Measurements from ENCODE around the gene ITPR2.

ITPR2 gene

DNA sequence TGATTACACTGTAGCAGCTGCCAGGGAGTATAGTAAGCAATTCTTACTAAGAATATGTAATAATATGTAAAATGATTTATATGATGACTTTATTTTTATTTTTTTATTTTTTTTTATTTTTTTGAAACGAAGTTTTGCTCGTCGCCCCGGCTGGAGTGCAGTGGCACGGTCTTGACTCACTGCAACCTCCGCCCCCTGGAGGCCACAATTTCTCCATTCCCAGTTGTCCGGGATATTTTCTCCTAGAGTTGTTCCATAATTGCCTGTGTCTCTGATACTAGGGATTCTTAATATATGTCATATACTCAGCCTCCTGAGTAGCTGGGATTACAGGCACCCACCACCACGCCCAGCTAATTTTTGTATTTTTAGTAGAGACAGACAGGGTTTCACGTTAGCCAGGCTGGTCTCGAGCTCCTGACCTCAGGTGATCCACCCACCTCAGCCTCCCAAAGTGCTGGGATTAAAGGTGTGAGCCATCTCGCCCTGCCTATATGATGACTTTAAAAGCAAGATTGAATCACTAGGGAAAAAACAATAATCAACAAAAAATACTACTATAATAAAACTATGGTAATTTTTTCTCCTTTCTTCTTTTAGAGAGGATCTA, 12.2 kb upstream of the ITPR2 start:
- no peak for TF ChIP-seq SIN3A (IDR thresholded peaks at IDR 0.05; ENCODE audit: borderline replicate concordance, insufficient read depth, low read length)
- TF ChIP-seq TAF1 (IDR thresholded peaks at IDR 0.05; ENCODE audit: borderline replicate concordance, insufficient read depth, low read length) = no peak
- TF ChIP-seq POLR2AphosphoS5 (IDR thresholded peaks at IDR 0.05; ENCODE audit: low read depth, low read length) = no peak
- TF ChIP-seq, protein P1, sequence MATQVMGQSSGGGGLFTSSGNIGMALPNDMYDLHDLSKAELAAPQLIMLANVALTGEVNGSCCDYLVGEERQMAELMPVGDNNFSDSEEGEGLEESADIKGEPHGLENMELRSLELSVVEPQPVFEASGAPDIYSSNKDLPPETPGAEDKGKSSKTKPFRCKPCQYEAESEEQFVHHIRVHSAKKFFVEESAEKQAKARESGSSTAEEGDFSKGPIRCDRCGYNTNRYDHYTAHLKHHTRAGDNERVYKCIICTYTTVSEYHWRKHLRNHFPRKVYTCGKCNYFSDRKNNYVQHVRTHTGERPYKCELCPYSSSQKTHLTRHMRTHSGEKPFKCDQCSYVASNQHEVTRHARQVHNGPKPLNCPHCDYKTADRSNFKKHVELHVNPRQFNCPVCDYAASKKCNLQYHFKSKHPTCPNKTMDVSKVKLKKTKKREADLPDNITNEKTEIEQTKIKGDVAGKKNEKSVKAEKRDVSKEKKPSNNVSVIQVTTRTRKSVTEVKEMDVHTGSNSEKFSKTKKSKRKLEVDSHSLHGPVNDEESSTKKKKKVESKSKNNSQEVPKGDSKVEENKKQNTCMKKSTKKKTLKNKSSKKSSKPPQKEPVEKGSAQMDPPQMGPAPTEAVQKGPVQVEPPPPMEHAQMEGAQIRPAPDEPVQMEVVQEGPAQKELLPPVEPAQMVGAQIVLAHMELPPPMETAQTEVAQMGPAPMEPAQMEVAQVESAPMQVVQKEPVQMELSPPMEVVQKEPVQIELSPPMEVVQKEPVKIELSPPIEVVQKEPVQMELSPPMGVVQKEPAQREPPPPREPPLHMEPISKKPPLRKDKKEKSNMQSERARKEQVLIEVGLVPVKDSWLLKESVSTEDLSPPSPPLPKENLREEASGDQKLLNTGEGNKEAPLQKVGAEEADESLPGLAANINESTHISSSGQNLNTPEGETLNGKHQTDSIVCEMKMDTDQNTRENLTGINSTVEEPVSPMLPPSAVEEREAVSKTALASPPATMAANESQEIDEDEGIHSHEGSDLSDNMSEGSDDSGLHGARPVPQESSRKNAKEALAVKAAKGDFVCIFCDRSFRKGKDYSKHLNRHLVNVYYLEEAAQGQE (IDR thresholded peaks at IDR 0.05; ENCODE audit: insufficient read depth in 1 of 2, low read depth in 2 of 2, low read length in 2 of 2) = no peak
- no peak for TF ChIP-seq FOXP2 (optimal IDR thresholded peaks at IDR 0.05; ENCODE audit: borderline replicate concordance, extremely low read depth, extremely low read length, insufficient read depth)

DNA sequence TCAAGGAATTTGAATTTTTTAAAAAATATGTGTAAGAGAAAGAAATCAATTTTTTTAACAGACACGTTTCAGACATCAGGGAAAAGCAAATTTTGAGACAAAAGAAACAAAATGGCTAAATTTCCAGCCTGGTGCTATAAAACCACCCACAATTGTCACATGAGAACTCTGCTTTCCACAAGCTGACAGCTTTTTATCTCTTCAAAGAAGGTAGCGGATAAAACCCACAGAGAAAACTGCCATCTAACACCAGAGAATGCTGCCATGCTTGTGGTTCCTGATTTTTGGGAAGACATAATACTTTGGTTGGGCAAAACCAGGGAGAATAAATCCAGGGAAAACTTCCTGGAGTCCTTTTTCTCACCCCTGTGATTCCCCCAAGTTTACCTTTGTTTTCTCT, 10.3 kb upstream of the ITPR2 start:
- no peak for TF ChIP-seq POLR2AphosphoS5 (IDR thresholded peaks at IDR 0.05; ENCODE audit: low read depth, low read length)
- TF ChIP-seq SIN3A (IDR thresholded peaks at IDR 0.05; ENCODE audit: borderline replicate concordance, insufficient read depth, low read length) = no peak
- no peak for TF ChIP-seq TAF1 (IDR thresholded peaks at IDR 0.05; ENCODE audit: borderline replicate concordance, insufficient read depth, low read length)
- no peak for TF ChIP-seq FOXP2 (optimal IDR thresholded peaks at IDR 0.05; ENCODE audit: borderline replicate concordance, extremely low read depth, extremely low read length, insufficient read depth)
- TF ChIP-seq, protein P1 (IDR thresholded peaks at IDR 0.05; ENCODE audit: insufficient read depth in 1 of 2, low read depth in 2 of 2, low read length in 2 of 2) = no peak

DNA sequence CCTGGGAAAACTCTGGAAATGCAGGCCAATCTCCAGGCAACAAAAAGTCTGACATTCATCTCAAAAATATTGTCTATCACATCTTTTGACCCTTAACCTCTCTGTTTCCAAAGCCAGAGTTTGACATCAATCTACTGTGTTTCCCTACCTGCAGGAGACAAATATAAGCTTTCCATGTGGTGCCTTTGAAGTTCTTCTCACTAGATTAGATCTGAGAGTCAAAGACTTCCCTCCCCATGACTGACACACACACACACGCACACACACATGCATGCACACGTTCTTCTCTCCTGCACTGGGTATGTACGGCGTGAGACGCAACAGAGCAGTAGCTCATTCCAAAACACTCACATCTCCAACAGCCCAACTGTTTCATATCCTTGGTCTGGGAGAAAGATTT, 8.1 kb upstream of the ITPR2 start:
- no peak for TF ChIP-seq POLR2AphosphoS5 (IDR thresholded peaks at IDR 0.05; ENCODE audit: low read depth, low read length)
- TF ChIP-seq, protein P1 (IDR thresholded peaks at IDR 0.05; ENCODE audit: insufficient read depth in 1 of 2, low read depth in 2 of 2, low read length in 2 of 2) = no peak
- no peak for TF ChIP-seq FOXP2 (optimal IDR thresholded peaks at IDR 0.05; ENCODE audit: borderline replicate concordance, extremely low read depth, extremely low read length, insufficient read depth)
- no peak for TF ChIP-seq SIN3A (IDR thresholded peaks at IDR 0.05; ENCODE audit: borderline replicate concordance, insufficient read depth, low read length)
- no peak for TF ChIP-seq TAF1 (IDR thresholded peaks at IDR 0.05; ENCODE audit: borderline replicate concordance, insufficient read depth, low read length)

DNA sequence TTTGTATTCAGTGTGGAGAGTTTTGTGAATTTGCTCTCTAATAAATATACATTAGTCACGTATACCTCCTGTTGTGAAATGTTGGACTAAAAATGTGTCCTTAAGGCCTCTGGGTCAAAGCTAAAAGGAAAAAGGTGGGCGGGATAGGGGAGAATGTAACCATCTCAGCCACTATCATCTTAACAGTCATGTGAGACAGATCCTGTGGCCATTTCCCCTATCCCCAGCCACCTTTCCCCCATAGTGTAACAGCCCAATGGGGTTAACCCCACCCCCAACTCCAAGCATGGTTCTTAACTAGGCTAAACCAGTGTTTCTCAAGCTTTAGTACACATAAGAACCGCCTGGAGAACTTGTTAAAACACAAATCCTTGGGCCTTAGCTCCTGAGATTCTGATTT, 6.5 kb upstream of the ITPR2 start:
- no peak for TF ChIP-seq FOXP2 (optimal IDR thresholded peaks at IDR 0.05; ENCODE audit: borderline replicate concordance, extremely low read depth, extremely low read length, insufficient read depth)
- no peak for TF ChIP-seq POLR2AphosphoS5 (IDR thresholded peaks at IDR 0.05; ENCODE audit: low read depth, low read length)
- TF ChIP-seq, protein P1 (IDR thresholded peaks at IDR 0.05; ENCODE audit: insufficient read depth in 1 of 2, low read depth in 2 of 2, low read length in 2 of 2) = no peak
- TF ChIP-seq SIN3A (IDR thresholded peaks at IDR 0.05; ENCODE audit: borderline replicate concordance, insufficient read depth, low read length) = no peak
- TF ChIP-seq TAF1 (IDR thresholded peaks at IDR 0.05; ENCODE audit: borderline replicate concordance, insufficient read depth, low read length) = no peak

All from PFSK-1 (cell line).